Right atrium auricular region (tissue), 2 donors: ENCODE measurements around the gene LTBP1. TPM values are rescaled to one million over a fixed set of nuclear protein-coding genes. Genes with fewer than 3 reads are reported as not detected.

Experiments
- DNase-seq: peaks from one replicate; pipeline ENCODE4 v3.0.0-alpha.2; 2019; ENCODE audit warnings: low spot score
- H3K27ac ChIP-seq, 2 donors: fragments of 200-600 bp; sonication (generic); 1 replicate in 1 of 2; 2 replicates in 1 of 2; pipeline ENCODE4 v1.5.1; 2016 to 2019
- H3K27me3 ChIP-seq, 2 donors: fragments of 200-600 bp; sonication (generic); one replicate each; pipeline versions ENCODE4 v1.5.1 to v1.6.0; 2017 to 2019
- H3K36me3 ChIP-seq: fragments of 200-600 bp; sonication (generic); one replicate; pipeline ENCODE4 v1.5.1; 2016
- H3K4me1 ChIP-seq, 2 donors: fragments of 200-600 bp; sonication (generic); one replicate each; pipeline versions ENCODE4 v1.5.1 to v1.6.0; 2017 to 2019
- H3K4me3 ChIP-seq, 2 donors: fragments of 200-600 bp; sonication (generic); 1 replicate in 1 of 2; 2 replicates in 1 of 2; pipeline ENCODE4 v1.5.1; 2017 to 2019; ENCODE audit warnings: mild to moderate bottlenecking in 1 of 2, moderate library complexity in 1 of 2
- H3K9me3 ChIP-seq, 2 donors: fragments of 200-600 bp; sonication (generic); one replicate each; pipeline ENCODE4 v1.5.1; 2019
- CTCF ChIP-seq, 2 donors: fragments of 200-600 bp; sonication (generic); IDR thresholded peaks; one replicate each; pipeline ENCODE4 v1.5.1; 2019; ENCODE audit warnings: antibody characterized with exemption in 2 of 2
- total RNA-seq, 2 donors: library from RNA; depleted of rRNA; stranded (reverse); fragments of >200 nt; gene quantifications; one replicate each; pipeline ENCODE4 v1.1.0, GENCODE V29; 2016

Gene LTBP1
- total RNA-seq, 2 donors from 2014 or later: 168 to 291 TPM

- Histone ChIP-seq H3K9me3 (no peaks in the 10 kb centered on the region), H3K27me3 (no peaks in the 10 kb centered on the region), H3K4me1 (peaks cover 0 to 63% of the 10 kb centered on the region in 2 donors), H3K36me3 (no peaks in the 10 kb centered on the region), H3K4me3 (peak overlapping the region; percentile 24 to 45), H3K27ac (peak overlapping the region; percentile 79 to 92)
- DNase-seq: no peak
- TF ChIP-seq CTCF (IDR thresholded peaks at IDR 0.05): no peak
Observed at GRCh38 chr2:33135645-33136044, 188.9 kb downstream of the LTBP1 start.

GRCh38 chr2:33136056-33136455 lies 189.3 kb downstream of the LTBP1 start:
- DNase-seq: no peak
- H3K4me1 ChIP-seq: peaks cover 0 to 67% of the 10 kb centered on the region in 2 donors

GRCh38 chr2:33136566-33136965 lies 189.8 kb downstream of the LTBP1 start:
- peak overlapping the region; percentile 24 to 45 for H3K4me3 ChIP-seq
- no peaks in the 10 kb centered on the region for H3K36me3 ChIP-seq
- no peak for TF ChIP-seq CTCF (IDR thresholded peaks at IDR 0.05)
- H3K27me3 ChIP-seq: no peaks in the 10 kb centered on the region
- DNase-seq: no peak
- H3K4me1 ChIP-seq: peaks cover 0 to 71% of the 10 kb centered on the region in 2 donors
- no peaks in the 10 kb centered on the region for H3K9me3 ChIP-seq
- H3K27ac ChIP-seq: peak overlapping the region; percentile 79 to 92

More at GRCh38 chr2:33136056-33136455, 189.3 kb downstream of the LTBP1 start:
- Histone ChIP-seq H3K27ac (peak overlapping the region; percentile 79 to 92), H3K27me3 (no peaks in the 10 kb centered on the region), H3K9me3 (no peaks in the 10 kb centered on the region), H3K36me3 (no peaks in the 10 kb centered on the region), H3K4me3 (peak overlapping the region; percentile 24 to 45)
- TF ChIP-seq CTCF (IDR thresholded peaks at IDR 0.05): no peak

GRCh38 chr2:33137331-33137730 lies 190.6 kb downstream of the LTBP1 start:
- DNase-seq: no peak
- Histone ChIP-seq H3K27me3 (no peaks in the 10 kb centered on the region), H3K4me1 (peaks cover 0 to 71% of the 10 kb centered on the region in 2 donors), H3K4me3 (peak overlapping the region in 1 of 2 donors; percentile 45), H3K9me3 (no peaks in the 10 kb centered on the region), H3K36me3 (no peaks in the 10 kb centered on the region), H3K27ac (peak overlapping the region; percentile 27 to 92)
- TF ChIP-seq CTCF (IDR thresholded peaks at IDR 0.05): no peak

- DNase-seq: no peak
- no peak overlapping the region for H3K4me3 ChIP-seq
- peaks cover 7% of the 10 kb centered on the region for H3K36me3 ChIP-seq
- H3K27me3 ChIP-seq: no peaks in the 10 kb centered on the region
- no peaks in the 10 kb centered on the region for H3K9me3 ChIP-seq
- peak overlapping the region in 1 of 2 donors; percentile 30 for H3K27ac ChIP-seq
- TF ChIP-seq CTCF (IDR thresholded peaks at IDR 0.05): no peak
- H3K4me1 ChIP-seq: peaks cover 0 to 69% of the 10 kb centered on the region in 2 donors
Observed at GRCh38 chr2:33139949-33140348, 193.2 kb downstream of the LTBP1 start.

GRCh38 chr2:33141476-33141875 lies 194.7 kb downstream of the LTBP1 start:
- no peaks in the 10 kb centered on the region for H3K27me3 ChIP-seq
- peaks cover 7% of the 10 kb centered on the region for H3K36me3 ChIP-seq
- no peak for DNase-seq
- peaks cover 0 to 72% of the 10 kb centered on the region in 2 donors for H3K4me1 ChIP-seq
- peak overlapping the region in 1 of 2 donors; percentile 31 for H3K27ac ChIP-seq
- no peaks in the 10 kb centered on the region for H3K9me3 ChIP-seq
- no peak for TF ChIP-seq CTCF (IDR thresholded peaks at IDR 0.05)
- H3K4me3 ChIP-seq: no peak overlapping the region
